HG03039 (cell line): ENCODE results near the gene LTBP2.
"Not testable (repeated sequence)": the region's sequence is repeated elsewhere in the genome, so short reads cannot be mapped to it uniquely, and the experiment has no call there.

ENCODE experiments used
- ATAC-seq: cut with Tn5 transposase; IDR thresholded peaks from one replicate; pipeline ENCODE4 v1.9.1; 2021; ENCODE audit warnings: mild to moderate bottlenecking, moderate library complexity; ENCODE audit not compliant: unreplicated experiment

Gene LTBP2

DNA sequence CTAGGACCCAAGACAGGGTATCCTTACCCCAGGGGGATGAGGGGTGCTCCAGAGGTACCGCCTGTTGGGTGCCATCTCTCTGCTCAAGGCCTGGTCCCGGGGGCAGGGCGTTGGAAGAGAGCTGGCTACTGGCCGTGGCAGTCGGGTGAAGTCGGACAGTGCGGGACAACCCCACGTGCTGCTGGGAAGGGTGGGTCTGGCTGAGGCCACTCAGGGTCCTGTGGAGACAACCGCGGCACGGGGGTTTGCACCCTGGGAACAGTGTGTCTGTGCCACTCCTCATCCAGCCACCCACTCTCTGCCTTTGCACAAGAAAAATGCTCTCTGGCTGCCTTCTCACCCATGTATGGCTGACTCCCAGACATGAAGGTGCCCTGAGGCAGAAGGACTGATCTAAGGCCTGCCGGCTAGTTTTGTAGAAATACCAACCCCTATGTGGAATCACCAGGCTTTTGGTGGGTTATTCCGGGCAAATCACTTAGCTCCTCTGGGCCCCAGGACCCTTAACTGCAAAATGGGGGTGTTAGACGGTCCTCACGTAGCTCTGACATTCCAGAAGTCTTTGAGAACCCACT is 56.5 kb downstream of the LTBP2 start:
- no peak for ATAC-seq

GRCh38 chr14:74554742-74555362 is 57.2 kb downstream of the LTBP2 start:
- ATAC-seq = no peak

DNA sequence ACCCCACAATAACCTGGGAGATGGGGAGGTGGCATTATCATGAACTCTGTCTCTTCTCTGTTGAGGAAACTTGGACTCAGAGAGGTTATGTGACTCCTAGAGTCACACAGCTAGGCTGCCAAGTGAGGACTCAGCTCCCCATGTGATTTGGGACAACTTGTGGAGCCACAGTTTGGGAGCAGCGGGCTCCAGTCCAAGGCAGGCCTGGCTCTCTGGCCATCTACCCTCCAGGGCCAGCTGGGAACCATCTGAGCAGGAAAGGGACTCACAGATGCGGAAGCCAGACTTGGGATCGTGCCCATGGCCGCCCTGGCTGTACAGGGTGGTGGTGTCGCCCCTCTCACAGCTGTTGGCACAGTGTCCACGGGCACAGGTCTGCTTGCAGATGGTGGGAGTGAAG is 59.4 kb downstream of the LTBP2 start:
- ATAC-seq = no peak

- no peak for ATAC-seq
Measured at GRCh38 chr14:74551431-74552371, 60.3 kb downstream of the LTBP2 start.

DNA sequence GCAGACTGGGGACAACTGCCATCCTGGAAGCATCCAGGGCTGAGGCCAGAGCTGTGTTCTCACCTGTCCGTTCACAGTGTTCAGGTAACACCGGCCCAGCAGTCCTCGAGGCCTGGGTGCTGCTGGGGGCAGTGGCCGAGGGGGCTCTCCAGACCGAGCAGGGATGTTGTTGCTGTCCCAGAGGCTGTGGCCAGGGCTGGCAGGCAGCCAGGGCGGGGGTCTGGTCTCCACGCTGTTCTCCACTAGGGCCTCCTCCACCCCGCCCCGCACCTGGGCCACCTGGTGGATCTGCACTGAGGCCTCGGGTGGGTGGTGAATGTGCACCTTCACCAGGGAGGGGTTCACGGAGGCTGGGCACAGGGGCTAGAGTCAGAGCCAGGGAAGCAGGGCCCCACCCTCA is 61.0 kb downstream of the LTBP2 start:
- no peak for ATAC-seq

- no peak for ATAC-seq
Measured at GRCh38 chr14:74550071-74550470, 62.0 kb downstream of the LTBP2 start.

GRCh38 chr14:74549588-74549987 is 62.4 kb downstream of the LTBP2 start:
- no peak for ATAC-seq

- no peak for ATAC-seq
Measured at GRCh38 chr14:74548881-74549280, 63.2 kb downstream of the LTBP2 start.

- ATAC-seq = no peak
Measured at GRCh38 chr14:74547331-74547927, 64.6 kb downstream of the LTBP2 start.

- ATAC-seq = no peak
Measured at GRCh38 chr14:74546416-74546815, 65.6 kb downstream of the LTBP2 start.

- ATAC-seq = no peak
Measured at GRCh38 chr14:74545386-74545785, 66.7 kb downstream of the LTBP2 start.

- ATAC-seq = no peak
Measured at GRCh38 chr14:74543771-74544438, 68.1 kb downstream of the LTBP2 start.

DNA sequence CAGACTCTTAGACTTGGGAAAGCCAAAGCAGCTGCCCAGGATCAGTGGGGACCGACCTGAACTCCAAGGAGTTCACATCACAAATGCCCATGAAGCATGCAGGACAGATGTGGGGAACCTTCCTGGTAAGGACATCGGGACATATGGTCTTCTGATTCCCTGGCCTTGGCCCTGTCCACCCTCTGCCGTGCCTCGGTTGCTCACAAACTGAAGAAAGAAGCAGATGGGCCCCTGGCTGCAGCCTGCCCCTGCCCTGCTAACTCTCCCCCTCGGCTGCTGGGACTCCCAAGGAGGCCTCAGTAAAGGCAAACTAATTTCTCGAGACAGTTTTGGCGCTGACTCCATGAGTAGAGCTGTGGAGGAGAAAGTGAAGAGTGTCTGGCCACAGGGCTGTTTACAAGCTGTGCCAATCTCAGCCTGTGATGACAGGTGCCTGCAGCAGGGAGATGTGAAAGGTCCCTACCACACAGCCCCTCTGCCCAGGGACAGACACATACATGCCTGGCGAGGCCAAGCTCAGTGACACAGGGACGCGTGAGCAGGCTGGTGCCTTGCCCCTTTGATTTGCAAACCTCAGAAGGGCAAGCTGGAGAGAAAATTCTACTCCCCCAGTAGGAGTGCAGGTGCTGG is 69.9 kb downstream of the LTBP2 start:
- no peak for ATAC-seq

DNA sequence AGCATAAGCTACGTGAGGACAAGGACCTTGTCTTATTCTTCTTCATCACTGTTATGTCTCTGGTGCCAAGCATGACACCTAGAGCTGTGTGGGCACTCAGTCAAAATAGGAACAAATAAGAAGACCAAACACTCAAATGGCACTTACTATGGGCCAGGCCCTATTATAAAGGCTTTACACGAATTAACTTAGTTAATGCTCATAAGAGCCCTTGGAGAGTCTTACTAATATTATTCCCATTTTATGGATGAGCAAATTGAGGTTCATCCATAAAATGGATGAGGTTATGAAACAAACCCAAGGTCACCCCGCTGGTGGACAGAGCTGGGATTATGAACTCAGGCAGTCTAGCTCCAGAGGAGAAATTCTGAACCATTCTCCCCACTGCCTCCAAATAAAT is 70.8 kb downstream of the LTBP2 start:
- no peak for ATAC-seq

DNA sequence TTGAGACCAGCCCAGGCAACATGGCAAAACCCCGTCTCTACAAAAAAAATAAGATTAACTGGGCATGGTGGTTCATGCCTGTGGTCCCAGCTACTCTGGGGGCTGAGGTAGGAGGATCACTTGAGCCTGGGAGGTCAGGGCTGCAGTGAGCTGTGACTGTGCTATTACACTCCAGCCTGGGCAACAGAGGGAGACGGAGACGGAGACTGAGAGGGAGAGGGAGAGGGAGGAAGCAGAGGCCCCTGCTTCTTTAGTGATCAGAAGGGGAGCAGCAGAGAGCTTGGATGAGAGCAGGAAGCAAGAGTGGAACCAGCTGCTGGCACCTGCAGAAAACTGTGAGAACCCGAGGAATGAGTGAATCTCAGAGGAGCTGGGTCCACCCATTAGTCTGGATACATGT is 72.5 kb downstream of the LTBP2 start:
- ATAC-seq = no peak

DNA sequence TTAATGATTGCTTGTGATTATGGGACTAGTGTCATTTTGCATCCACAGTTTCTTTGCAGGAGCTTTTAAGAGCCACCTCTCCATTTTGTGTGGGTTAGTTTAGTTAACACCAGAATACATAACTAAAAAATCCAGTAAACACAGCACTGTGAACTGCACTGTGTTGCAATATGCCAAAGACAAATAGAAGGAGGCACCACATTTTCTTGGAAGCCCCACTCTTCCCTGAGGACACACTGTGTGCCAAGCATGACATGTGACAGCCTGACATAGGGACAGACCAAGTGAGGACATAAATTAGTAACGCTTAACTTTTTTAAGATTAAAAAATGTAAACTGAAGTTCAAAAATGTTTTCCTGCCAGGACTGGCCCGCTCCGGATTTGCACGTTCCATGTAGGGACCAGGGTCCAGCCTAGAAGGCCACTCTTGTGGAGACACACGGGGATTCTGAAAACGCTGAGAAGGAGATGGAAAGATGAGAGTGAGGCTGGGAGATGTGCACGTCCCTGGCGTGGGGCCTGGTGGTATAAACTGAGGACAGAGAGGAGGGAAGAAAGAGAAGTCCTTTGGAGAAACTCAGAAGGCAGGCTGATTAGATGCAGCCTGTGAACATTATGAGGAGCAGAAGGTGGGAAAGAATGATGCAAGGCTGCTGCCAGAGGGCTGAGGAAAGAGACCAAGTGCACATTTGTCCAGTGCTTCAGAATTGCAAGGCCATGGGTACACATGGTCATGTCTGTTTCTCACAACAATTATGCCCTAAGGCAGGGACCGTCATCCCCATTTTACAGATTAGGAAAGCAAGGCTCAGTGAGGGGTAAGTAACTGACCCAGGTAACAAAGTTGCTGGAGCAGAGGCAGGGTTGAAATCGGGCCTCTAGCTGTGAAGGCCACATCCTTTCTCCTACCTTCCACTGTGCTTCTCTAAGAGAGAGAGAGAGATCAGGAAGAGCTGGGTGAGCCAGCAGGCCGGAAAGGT is 73.3 kb downstream of the LTBP2 start:
- no peak for ATAC-seq

DNA sequence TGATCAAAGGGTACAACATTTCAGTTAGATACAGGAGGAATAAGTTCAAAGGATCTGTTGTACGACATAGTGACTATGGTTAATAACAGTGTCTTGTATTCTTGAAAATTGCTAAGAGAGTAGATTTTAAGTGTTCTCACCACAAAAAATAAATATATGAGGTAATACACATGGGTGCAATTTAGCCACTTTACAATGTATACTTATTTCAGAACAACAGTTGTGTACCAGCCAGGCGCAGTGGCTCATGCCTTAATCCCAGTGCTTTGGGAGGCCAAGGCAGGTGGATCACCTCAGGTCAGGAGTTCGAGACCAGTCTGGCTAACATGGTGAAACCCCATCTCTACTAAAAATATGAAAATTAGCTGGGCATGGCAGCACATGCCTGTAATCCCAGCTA is 75.7 kb downstream of the LTBP2 start:
- ATAC-seq = not testable (repeated sequence)

GRCh38 chr14:74535756-74536325 is 76.2 kb downstream of the LTBP2 start:
- ATAC-seq = no peak

GRCh38 chr14:74533576-74533975 is 78.5 kb downstream of the LTBP2 start:
- no peak for ATAC-seq
